ENCODE measurements around the gene SEC14L5.

GRCh38 chr16:4981473-4981872 lies 23.3 kb downstream of the SEC14L5 start:
- TF ChIP-seq EZH2phosphoT487 (IDR thresholded peaks at IDR 0.05; ENCODE audit: low read length) = no peak
- TF ChIP-seq CTCF (IDR thresholded peaks at IDR 0.05; ENCODE audit: low read length) = no peak
- TF ChIP-seq EZH2 (optimal IDR thresholded peaks at IDR 0.05; ENCODE audit: low read depth, low read length) = no peak

Data from MM.1S (cell line).